Astrocyte of the spinal cord (primary cell): Measurements from ENCODE around the gene ITGAE.

Source experiments
- DNase-seq: peaks from one replicate; pipeline ENCODE4 v3.0.0; 2011; ENCODE audit warnings: low read depth, low spot score
- H3K4me3 ChIP-seq: 2 replicates; pipeline ENCODE4 v1.5.1; 2011; ENCODE audit warnings: low read depth, mild to moderate bottlenecking, low read length, moderate library complexity
- CTCF ChIP-seq: IDR thresholded peaks from 2 replicates; pipeline ENCODE4 v1.5.1; 2012; ENCODE audit warnings: low read depth, mild to moderate bottlenecking, low read length, inconsistent platforms
- in situ Hi-C: cut with HindIII; loops from 2 replicates; pipeline ENCODE4 v1.10.0; 2017; ENCODE audit warnings: low sequenced_read_pairs

The ITGAE gene

GRCh38 chr17:3817851-3818605 lies 17.0 kb upstream of the ITGAE start:
- no peak for DNase-seq
- in situ Hi-C loops, result no loop called here
- H3K4me3 ChIP-seq, result no peak overlapping the region
- TF ChIP-seq CTCF, result no peak

- in situ Hi-C loops, result no loop called here
- DNase-seq, result no peak
- no peak overlapping the region for H3K4me3 ChIP-seq
- TF ChIP-seq CTCF, result peak; percentile 22
Observed at GRCh38 chr17:3815925-3816324, 14.9 kb upstream of the ITGAE start.

- no peak for TF ChIP-seq CTCF
- in situ Hi-C loops, result no loop called here
- no peak for DNase-seq
- no peak overlapping the region for H3K4me3 ChIP-seq
Observed at GRCh38 chr17:3815122-3815521, 14.1 kb upstream of the ITGAE start.

- DNase-seq, result no peak
- H3K4me3 ChIP-seq, result no peak overlapping the region
- in situ Hi-C loops, result no loop called here
- TF ChIP-seq CTCF, result no peak
Observed at GRCh38 chr17:3814361-3814760, 13.4 kb upstream of the ITGAE start.

- no peak for DNase-seq
- no peak for TF ChIP-seq CTCF
- in situ Hi-C loops, result no loop called here
- no peak overlapping the region for H3K4me3 ChIP-seq
Observed at GRCh38 chr17:3813171-3813570, 12.2 kb upstream of the ITGAE start.

GRCh38 chr17:3812771-3813170 lies 11.8 kb upstream of the ITGAE start:
- no peak for DNase-seq
- H3K4me3 ChIP-seq, result no peak overlapping the region
- in situ Hi-C loops, result no loop called here

More at GRCh38 chr17:3812771-3813170, 11.8 kb upstream of the ITGAE start:
- TF ChIP-seq CTCF, result no peak
